ENCODE data around the gene USP7.
"Not testable (repeated sequence)": the region's sequence is repeated elsewhere in the genome, so short reads cannot be mapped to it uniquely, and the experiment has no call there.

The USP7 gene

GRCh38 chr16:8923199-8923598 lies 40.5 kb downstream of the USP7 start:
- DNase-seq (ENCODE audit: low spot score): no peak

- no peak for DNase-seq (ENCODE audit: low spot score)
Observed at GRCh38 chr16:8921347-8921984, 42.2 kb downstream of the USP7 start.

- no peak for DNase-seq (ENCODE audit: low spot score)
Observed at GRCh38 chr16:8920645-8921346, 42.9 kb downstream of the USP7 start.

DNA sequence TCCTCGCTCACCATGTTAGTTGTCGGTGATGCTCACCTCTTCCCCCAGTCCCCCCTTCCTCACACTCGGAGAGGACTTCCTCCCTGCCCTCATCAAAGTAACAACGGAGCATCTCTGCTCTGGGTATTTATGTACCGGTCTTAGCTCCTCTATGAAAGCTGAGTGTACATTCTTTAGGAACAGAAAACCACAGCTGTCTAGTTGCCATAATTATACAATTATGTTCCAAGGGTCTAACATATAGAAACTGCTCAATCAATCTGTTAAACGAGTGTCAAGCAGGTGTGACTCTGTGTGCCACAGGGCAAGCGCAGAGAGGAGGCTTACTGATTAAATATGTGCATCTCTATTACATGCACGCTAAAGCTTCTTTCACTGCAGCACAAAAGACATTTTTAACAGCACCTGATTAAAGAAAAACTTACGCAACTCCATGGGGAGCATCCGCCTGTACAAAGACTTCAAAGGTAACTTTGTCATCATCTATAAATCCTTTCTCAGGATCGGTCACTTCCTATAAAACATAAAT lies 43.7 kb downstream of the USP7 start:
- no peak for DNase-seq (ENCODE audit: low spot score)

GRCh38 chr16:8919089-8919933 lies 44.4 kb downstream of the USP7 start:
- no peak for DNase-seq (ENCODE audit: low spot score)

- not testable (repeated sequence) for DNase-seq (ENCODE audit: low spot score)
Observed at GRCh38 chr16:8917336-8917735, 46.4 kb downstream of the USP7 start.

GRCh38 chr16:8916541-8917225 lies 47.0 kb downstream of the USP7 start:
- no peak for DNase-seq (ENCODE audit: low spot score)

- no peak for DNase-seq (ENCODE audit: low spot score)
Observed at GRCh38 chr16:8915722-8916301, 47.9 kb downstream of the USP7 start.

GRCh38 chr16:8914098-8914497 lies 49.6 kb downstream of the USP7 start:
- DNase-seq (ENCODE audit: low spot score): no peak

- DNase-seq (ENCODE audit: low spot score): no peak
Observed at GRCh38 chr16:8912793-8913192, 50.9 kb downstream of the USP7 start.

- no peak for DNase-seq (ENCODE audit: low spot score)
Observed at GRCh38 chr16:8910811-8911210, 52.9 kb downstream of the USP7 start.

GRCh38 chr16:8908810-8909468 lies 54.8 kb downstream of the USP7 start:
- no peak for DNase-seq (ENCODE audit: low spot score)

DNA sequence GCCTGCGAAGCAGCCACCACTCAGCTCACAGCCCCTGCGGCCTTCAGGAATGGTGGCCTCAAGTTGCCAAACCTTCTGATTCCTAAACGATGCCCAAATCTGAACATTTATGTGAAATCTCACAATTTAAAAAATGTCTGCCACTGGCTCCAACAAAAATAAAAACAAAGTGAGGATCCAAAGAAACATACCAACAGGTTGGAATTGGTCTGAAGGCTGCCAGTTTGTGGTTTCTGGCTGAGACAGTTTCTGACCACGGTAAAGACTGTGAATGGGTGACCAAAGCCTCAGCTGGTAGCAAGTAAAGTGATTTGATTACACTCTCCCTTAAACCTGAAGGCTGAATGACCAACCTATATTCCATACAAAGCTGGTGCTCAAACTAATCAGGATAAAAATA lies 56.6 kb downstream of the USP7 start:
- no peak for DNase-seq (ENCODE audit: low spot score)

- DNase-seq (ENCODE audit: low spot score): no peak
Observed at GRCh38 chr16:8905795-8906591, 57.7 kb downstream of the USP7 start.

GRCh38 chr16:8905168-8905762 lies 58.4 kb downstream of the USP7 start:
- DNase-seq (ENCODE audit: low spot score): no peak

DNA sequence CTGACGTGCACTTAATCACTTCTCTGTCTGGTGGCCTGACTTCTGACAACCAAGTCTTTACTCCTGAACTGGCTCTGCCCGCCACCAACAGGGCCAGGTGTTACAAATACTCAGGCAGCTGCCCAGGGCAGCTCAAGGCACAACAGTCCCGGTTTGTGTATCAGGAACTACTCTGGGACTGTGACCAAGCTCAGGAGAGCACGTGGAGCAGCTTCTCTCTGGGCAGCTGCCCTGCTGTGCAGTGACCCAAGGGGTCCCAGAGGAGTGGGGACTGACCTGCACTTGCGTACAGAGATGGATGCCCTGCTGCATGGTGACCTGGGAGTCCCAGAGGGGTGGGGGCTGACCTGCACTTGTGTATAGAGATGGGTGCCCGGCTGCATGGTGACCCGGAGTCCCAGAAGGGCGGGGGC lies 59.7 kb downstream of the USP7 start:
- DNase-seq (ENCODE audit: low spot score): no peak

DNA sequence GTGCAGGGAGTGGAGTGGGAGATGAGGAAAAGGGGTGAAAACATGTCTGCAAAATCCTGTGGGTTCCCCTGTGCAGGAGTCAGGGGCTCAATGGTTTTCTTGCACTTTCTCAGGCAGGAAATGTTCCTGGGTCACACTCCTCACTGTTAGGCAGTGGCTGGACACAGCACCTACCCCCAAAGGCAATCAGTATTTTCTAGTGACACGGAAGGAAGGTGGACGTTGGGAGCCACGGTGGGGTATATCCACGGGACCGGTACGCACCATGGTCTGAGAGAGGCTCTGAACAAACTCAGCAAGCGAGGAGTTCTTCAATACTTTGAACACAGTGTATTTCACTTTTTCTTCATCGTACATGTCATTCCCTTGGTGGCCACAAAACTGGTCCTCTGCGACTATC lies 60.7 kb downstream of the USP7 start:
- DNase-seq (ENCODE audit: low spot score): no peak

- DNase-seq (ENCODE audit: low spot score): no peak
Observed at GRCh38 chr16:8901320-8901861, 62.3 kb downstream of the USP7 start.

- no peak for DNase-seq (ENCODE audit: low spot score)
Observed at GRCh38 chr16:8900343-8900742, 63.4 kb downstream of the USP7 start.

All from kidney capillary endothelial cell (primary cell).